Measurements from ENCODE around the gene HSD17B11. TPM values are rescaled to one million over a fixed set of nuclear protein-coding genes. Genes with fewer than 3 reads are reported as not detected.

The HSD17B11 gene
- total RNA-seq, 1 experiment from 2014 or later, result 14.0 TPM

DNA sequence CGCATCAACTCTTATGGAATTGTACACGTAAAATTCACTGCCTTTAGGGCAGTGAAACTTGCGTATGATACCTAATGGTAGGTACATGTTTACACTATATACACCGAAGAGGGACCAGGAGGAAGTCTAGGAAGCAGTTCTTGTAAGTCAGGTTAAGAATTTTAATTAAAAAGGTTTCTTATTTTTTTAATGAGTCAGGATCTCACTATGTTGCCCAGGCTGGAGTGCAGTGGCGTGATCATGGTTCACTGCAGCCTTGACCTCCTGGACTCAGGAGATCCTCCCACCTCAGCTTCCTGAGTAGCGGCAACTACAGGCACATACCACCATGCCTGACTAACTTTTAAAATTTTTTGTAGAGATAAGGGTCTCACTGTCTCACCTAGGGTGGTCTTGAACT, 38.0 kb upstream of the HSD17B11 start:
- peaks cover 31% of the 10 kb centered on the region for H3K4me1 Mint-ChIP-seq
- ChIA-PET POLR2A (interaction anchor here (1.2 kb wide), 1 partner anchor 38 kb away, joined by 3 read pairs; the partner anchor contains the start of gene HSD17B11), CTCF (interaction anchor here (0.6 kb wide), 1 partner anchor 49 kb away, joined by 4 read pairs; no protein-coding TSS in a partner anchor)
- H3K4me3 Mint-ChIP-seq, result no peak overlapping the region
- H3K9me3 Mint-ChIP-seq, result no peaks in the 10 kb centered on the region
- TF ChIP-seq GABPB1 (CRISPR knock-in tag; IDR thresholded peaks at IDR 0.05) (no peak), IRF1 (CRISPR knock-in tag; IDR thresholded peaks at IDR 0.05) (no peak), NFE2L1 (CRISPR knock-in tag; IDR thresholded peaks at IDR 0.05) (no peak), CREM (CRISPR knock-in tag; IDR thresholded peaks at IDR 0.05) (no peak), ZBTB21 (CRISPR knock-in tag; IDR thresholded peaks at IDR 0.05; ENCODE audit: borderline replicate concordance) (no peak), FOXK1 (CRISPR knock-in tag; IDR thresholded peaks at IDR 0.05) (no peak), ZNF219 (CRISPR knock-in tag; IDR thresholded peaks at IDR 0.05; ENCODE audit: borderline replicate concordance) (no peak), ZNF396 (CRISPR knock-in tag; IDR thresholded peaks at IDR 0.05; ENCODE audit: borderline replicate concordance) (no peak), OVOL2 (CRISPR knock-in tag; IDR thresholded peaks at IDR 0.05; ENCODE audit: borderline replicate concordance) (no peak), NR1H2 (CRISPR knock-in tag; IDR thresholded peaks at IDR 0.05) (no peak)
- TF ChIP-seq, protein P1, sequence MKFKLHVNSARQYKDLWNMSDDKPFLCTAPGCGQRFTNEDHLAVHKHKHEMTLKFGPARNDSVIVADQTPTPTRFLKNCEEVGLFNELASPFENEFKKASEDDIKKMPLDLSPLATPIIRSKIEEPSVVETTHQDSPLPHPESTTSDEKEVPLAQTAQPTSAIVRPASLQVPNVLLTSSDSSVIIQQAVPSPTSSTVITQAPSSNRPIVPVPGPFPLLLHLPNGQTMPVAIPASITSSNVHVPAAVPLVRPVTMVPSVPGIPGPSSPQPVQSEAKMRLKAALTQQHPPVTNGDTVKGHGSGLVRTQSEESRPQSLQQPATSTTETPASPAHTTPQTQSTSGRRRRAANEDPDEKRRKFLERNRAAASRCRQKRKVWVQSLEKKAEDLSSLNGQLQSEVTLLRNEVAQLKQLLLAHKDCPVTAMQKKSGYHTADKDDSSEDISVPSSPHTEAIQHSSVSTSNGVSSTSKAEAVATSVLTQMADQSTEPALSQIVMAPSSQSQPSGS (CRISPR knock-in tag; IDR thresholded peaks at IDR 0.05; ENCODE audit: borderline replicate concordance, low read depth), result no peak
- no peak for DNase-seq (ENCODE audit: low spot score)
- no peaks in the 10 kb centered on the region for H3K27me3 Mint-ChIP-seq (ENCODE audit: low read depth)
- H3K27ac Mint-ChIP-seq, result no peak overlapping the region; the same call in 1 of the 2 replicates
- no peak for ATAC-seq
- H3K36me3 Mint-ChIP-seq, result no peaks in the 10 kb centered on the region

DNA sequence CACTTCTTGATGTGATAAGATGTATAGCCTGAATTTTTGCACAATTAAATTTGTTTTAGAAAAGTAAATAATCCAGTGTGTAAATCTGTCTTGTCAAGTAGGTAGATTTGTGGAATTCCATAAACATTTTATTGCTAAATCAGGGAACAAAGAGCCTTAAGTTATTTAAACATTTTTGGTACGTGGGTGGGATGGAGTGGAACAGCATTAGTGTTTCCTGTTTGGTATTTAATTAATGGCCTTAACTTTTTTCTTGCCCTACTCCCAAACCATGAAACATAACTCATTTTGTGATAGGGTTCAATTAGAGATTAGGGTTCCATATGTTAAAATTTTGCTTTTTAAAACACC, 36.5 kb upstream of the HSD17B11 start:
- CTCF ChIA-PET, result no interaction called here
- no peak for TF ChIP-seq SMAD4 (CRISPR knock-in tag; IDR thresholded peaks at IDR 0.05)
- TF ChIP-seq TCF7 (CRISPR knock-in tag; IDR thresholded peaks at IDR 0.05; ENCODE audit: low read depth), result no peak
- no peak for TF ChIP-seq CREM (CRISPR knock-in tag; IDR thresholded peaks at IDR 0.05)
- no peak for TF ChIP-seq E2F1 (CRISPR knock-in tag; IDR thresholded peaks at IDR 0.05)
- TF ChIP-seq SOX15 (CRISPR knock-in tag; IDR thresholded peaks at IDR 0.05), result no peak
- no peak for TF ChIP-seq ZNF219 (CRISPR knock-in tag; IDR thresholded peaks at IDR 0.05; ENCODE audit: borderline replicate concordance)
- TF ChIP-seq NFATC4 (CRISPR knock-in tag; IDR thresholded peaks at IDR 0.05), result no peak
- no peak for TF ChIP-seq ELF4 (CRISPR knock-in tag; IDR thresholded peaks at IDR 0.05; ENCODE audit: low read depth)
- TF ChIP-seq EMX1 (CRISPR knock-in tag; IDR thresholded peaks at IDR 0.05), result no peak
- TF ChIP-seq NFYB (CRISPR knock-in tag; conservative IDR thresholded peaks at IDR 0.05; ENCODE audit: low read depth), result no peak
- TF ChIP-seq, protein P2, sequence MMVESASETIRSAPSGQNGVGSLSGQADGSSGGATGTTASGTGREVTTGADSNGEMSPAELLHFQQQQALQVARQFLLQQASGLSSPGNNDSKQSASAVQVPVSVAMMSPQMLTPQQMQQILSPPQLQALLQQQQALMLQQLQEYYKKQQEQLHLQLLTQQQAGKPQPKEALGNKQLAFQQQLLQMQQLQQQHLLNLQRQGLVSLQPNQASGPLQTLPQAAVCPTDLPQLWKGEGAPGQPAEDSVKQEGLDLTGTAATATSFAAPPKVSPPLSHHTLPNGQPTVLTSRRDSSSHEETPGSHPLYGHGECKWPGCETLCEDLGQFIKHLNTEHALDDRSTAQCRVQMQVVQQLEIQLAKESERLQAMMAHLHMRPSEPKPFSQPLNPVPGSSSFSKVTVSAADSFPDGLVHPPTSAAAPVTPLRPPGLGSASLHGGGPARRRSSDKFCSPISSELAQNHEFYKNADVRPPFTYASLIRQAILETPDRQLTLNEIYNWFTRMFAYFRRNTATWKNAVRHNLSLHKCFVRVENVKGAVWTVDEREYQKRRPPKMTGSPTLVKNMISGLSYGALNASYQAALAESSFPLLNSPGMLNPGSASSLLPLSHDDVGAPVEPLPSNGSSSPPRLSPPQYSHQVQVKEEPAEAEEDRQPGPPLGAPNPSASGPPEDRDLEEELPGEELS (CRISPR knock-in tag; IDR thresholded peaks at IDR 0.05), result no peak
- no peak for TF ChIP-seq JAZF1 (CRISPR knock-in tag; IDR thresholded peaks at IDR 0.05)
- no peak for TF ChIP-seq NR2C2 (CRISPR knock-in tag; IDR thresholded peaks at IDR 0.05)
- TF ChIP-seq ZNF281 (CRISPR knock-in tag; IDR thresholded peaks at IDR 0.05), result no peak
- TF ChIP-seq GABPB1 (CRISPR knock-in tag; IDR thresholded peaks at IDR 0.05), result no peak
- no peak for TF ChIP-seq PRRX2 (CRISPR knock-in tag; IDR thresholded peaks at IDR 0.05)
- no peak for TF ChIP-seq ZSCAN18 (CRISPR knock-in tag; IDR thresholded peaks at IDR 0.05)
- TF ChIP-seq SMAD3 (CRISPR knock-in tag; IDR thresholded peaks at IDR 0.05; ENCODE audit: borderline replicate concordance), result no peak
- TF ChIP-seq, protein P3, sequence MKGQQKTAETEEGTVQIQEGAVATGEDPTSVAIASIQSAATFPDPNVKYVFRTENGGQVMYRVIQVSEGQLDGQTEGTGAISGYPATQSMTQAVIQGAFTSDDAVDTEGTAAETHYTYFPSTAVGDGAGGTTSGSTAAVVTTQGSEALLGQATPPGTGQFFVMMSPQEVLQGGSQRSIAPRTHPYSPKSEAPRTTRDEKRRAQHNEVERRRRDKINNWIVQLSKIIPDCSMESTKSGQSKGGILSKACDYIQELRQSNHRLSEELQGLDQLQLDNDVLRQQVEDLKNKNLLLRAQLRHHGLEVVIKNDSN (CRISPR knock-in tag; IDR thresholded peaks at IDR 0.05), result no peak
- TF ChIP-seq HMGA2 (CRISPR knock-in tag; IDR thresholded peaks at IDR 0.05), result no peak
- no peak for ATAC-seq
- no peaks in the 10 kb centered on the region for H3K27me3 Mint-ChIP-seq (ENCODE audit: low read depth)
- POLR2A ChIA-PET, result no interaction called here
- peaks cover 37% of the 10 kb centered on the region for H3K4me1 Mint-ChIP-seq
- H3K4me3 Mint-ChIP-seq, result no peak overlapping the region
- H3K27ac Mint-ChIP-seq, result no peak overlapping the region
- H3K36me3 Mint-ChIP-seq, result no peaks in the 10 kb centered on the region
- DNase-seq (ENCODE audit: low spot score), result no peak
- no peaks in the 10 kb centered on the region for H3K9me3 Mint-ChIP-seq
